ENCODE results near the gene TUBB2B. TPM values are rescaled to one million over a fixed set of nuclear protein-coding genes. Genes with fewer than 3 reads are reported as not detected.
A peak's percentile ranks its signal among the peaks of the same experiment; 100 is the strongest.

Gene TUBB2B
- 0.22 TPM for polyA plus RNA-seq (2013)

DNA sequence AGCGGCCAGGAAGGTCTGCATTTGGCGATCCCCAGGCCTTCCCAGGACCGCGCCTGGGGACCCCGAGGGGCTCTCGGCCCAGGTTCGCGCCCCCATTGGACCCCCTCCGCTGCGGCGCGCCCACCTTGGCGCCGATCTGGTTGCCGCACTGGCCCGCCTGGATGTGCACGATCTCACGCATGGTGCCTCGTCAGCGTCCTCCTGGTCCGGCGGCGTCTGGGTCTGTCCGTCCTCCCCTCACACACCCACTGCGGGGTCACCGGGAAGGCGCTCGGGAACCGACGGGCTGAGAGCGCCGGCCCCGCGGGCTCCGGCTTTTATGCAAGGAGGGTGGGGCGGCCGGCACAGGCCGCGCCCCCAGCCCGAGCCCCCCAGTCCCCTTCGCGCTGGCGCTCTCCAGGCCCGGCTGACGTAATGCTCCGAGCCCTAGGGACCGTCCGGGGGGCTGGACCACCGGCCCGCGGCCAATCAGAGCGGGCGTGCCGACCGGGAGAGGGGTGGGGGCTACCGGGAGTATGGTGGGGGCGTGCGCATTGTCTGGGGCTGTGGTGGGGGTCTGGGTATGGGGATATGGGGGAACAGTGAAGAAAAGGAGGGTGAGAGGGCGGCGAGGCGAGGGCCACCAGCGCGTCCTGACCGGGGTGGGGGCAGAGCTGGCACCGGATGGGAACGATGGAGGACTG is at the start of gene TUBB2B:
Gene TUBB2B, minus strand, starts transcription at position 291 of the 683 bp plus-strand sequence. Its CDS starts 110 bp downstream, at position 181.
- Histone ChIP-seq H3K27ac (ENCODE audit: insufficient read depth in 1 of 2, low read depth in 1 of 2, low read length in 2 of 2, poor library complexity in 1 of 2, severe bottlenecking in 2 of 2) (no peak within 1 kb of the TSS), H3K36me3 (ENCODE audit: control insufficient read depth in 4 of 4, insufficient read depth in 4 of 4, low read length in 3 of 4) (no peaks in the 10 kb centered on the region), H3K4me3 (ENCODE audit: control insufficient read depth in 1 of 7, extremely low read depth in 1 of 7, insufficient read depth in 4 of 7, low read depth in 2 of 7, low read length in 6 of 7) (peak within 1 kb of the TSS in 6 of 7 experiments; percentile 23 to 64 (median 36)), H3K9me3 (ENCODE audit: control extremely low read depth in 1 of 5, control insufficient read depth in 4 of 5, insufficient read depth in 2 of 5, low read depth in 1 of 5, low read length in 4 of 5) (no peaks in the 10 kb centered on the region), H3K4me1 (ENCODE audit: control extremely low read depth in 1 of 4, control insufficient read depth in 4 of 4, insufficient read depth in 4 of 4, low read length in 3 of 4) (peaks cover 0 to 49% (median 38%) of the 10 kb centered on the region in 4 experiments), H3K27me3 (replicated peaks in 2 of 5; ENCODE audit: control insufficient read depth in 4 of 5, insufficient read depth in 5 of 5, low read length in 4 of 5) (peaks cover 17 to 86% (median 44%) of the 10 kb centered on the region in 5 experiments)
- 0% methylated on average over 42 of the region's 66 CpGs for WGBS (ENCODE audit: insufficient coverage)
- POLR2A ChIA-PET: no interaction called here
- CTCF ChIA-PET: interaction anchor here (5.2 kb wide), 1 partner anchor 23 kb away, joined by 31 read pairs; no protein-coding TSS in a partner anchor
- peak in 1 of 3 donors; percentile 36 for DNase-seq

DNA sequence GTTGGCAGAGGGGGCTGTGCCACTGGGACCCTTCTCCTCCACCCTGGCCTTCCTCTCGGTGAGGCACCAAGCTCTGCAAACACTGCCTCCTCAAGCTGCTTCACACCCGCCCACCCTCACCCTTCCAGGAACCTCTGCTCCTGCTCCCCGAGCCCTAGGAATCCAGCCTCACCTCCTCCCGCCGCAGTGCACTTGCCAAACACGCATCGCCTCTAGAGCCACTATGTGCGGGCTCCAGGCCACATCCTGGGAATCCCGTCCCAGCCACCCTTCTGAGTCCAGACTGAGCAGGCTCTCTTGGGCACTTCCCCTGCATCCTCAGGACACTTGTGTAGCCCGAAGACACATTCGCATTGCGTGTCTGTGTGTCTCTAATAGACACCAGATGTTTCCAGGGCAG is 49.8 kb upstream of the TUBB2B start:
- H3K36me3 ChIP-seq (ENCODE audit: control insufficient read depth in 4 of 4, insufficient read depth in 4 of 4, low read length in 3 of 4): peaks cover 0 to 44% (median 11%) of the 10 kb centered on the region in 4 experiments
- CTCF ChIA-PET: interaction anchor here (0.8 to 10.2 kb wide), 5 partner anchors 10 to 701 kb away, joined by 3 to 121 read pairs (median 4); partner anchors contain the start of gene PSMG4
- no peaks in the 10 kb centered on the region for H3K9me3 ChIP-seq (ENCODE audit: control extremely low read depth in 1 of 5, control insufficient read depth in 4 of 5, insufficient read depth in 2 of 5, low read depth in 1 of 5, low read length in 4 of 5)
- POLR2A ChIA-PET: no interaction called here
- no peak overlapping the region for H3K27ac ChIP-seq (ENCODE audit: insufficient read depth in 1 of 2, low read depth in 1 of 2, low read length in 2 of 2, poor library complexity in 1 of 2, severe bottlenecking in 2 of 2)
- H3K27me3 ChIP-seq (replicated peaks in 2 of 5; ENCODE audit: control insufficient read depth in 4 of 5, insufficient read depth in 5 of 5, low read length in 4 of 5): no peaks in the 10 kb centered on the region
- WGBS (ENCODE audit: insufficient coverage): 96% methylated on average over 11 of the region's 12 CpGs
- no peak for DNase-seq
- peaks cover 0 to 6% (median 0%) of the 10 kb centered on the region in 4 experiments for H3K4me1 ChIP-seq (ENCODE audit: control extremely low read depth in 1 of 4, control insufficient read depth in 4 of 4, insufficient read depth in 4 of 4, low read length in 3 of 4)
- no peak overlapping the region for H3K4me3 ChIP-seq (ENCODE audit: control insufficient read depth in 1 of 7, extremely low read depth in 1 of 7, insufficient read depth in 4 of 7, low read depth in 2 of 7, low read length in 6 of 7)

DNA sequence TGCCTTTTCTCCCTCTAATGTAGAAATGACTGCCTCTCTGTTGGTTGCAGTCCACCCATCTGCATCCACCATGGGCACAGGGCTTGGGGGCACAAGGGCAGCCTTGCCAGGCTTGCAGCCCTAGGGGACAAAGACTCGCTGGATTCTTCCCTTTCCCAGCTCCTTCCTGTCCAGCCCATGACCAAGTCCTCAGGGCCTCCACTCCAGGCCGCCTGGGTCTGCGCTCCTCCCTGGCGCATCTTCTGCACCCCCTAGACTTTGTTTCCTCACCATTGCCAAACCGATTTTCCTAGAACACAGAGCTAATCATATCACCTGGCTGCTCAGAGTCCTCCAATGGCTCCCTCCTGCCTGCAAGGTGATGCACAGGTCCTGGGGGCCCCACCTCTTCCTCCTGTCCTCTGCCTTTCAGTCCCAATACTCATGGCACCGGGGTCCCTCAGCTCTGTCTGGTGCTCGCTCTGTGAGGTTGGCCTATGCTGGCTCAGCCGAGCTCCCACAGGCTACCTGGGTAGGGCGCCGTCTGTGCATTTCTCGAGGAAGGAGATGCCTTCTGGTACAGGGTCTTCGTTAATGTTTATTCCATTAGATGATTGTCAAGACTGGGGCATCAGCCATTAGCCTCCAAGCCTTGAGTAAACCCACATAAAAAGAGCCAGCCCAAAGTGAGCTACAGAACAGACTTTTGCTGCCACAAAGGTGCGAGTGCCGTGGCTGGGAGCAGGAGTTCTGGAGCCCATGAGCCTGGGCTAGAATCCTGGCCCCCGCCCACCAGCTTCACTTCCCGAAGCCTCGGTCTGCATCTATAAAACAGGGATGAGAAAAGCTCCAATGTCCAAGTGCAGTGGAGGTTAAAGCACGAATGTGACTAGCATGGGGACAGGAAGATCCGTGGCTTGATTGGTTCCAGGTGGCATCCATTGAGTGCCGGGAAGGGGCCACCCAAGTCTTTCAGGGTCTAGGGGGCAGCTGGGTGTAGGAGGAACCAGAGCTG is 49.0 kb upstream of the TUBB2B start:
- no peak for DNase-seq
- ChIA-PET POLR2A (no interaction called here), CTCF (interaction anchor here (0.8 to 10.2 kb wide), 5 partner anchors 9 to 702 kb away, joined by 3 to 121 read pairs (median 4); partner anchors contain the start of gene PSMG4)
- Histone ChIP-seq H3K27ac (ENCODE audit: insufficient read depth in 1 of 2, low read depth in 1 of 2, low read length in 2 of 2, poor library complexity in 1 of 2, severe bottlenecking in 2 of 2) (no peak overlapping the region), H3K4me1 (ENCODE audit: control extremely low read depth in 1 of 4, control insufficient read depth in 4 of 4, insufficient read depth in 4 of 4, low read length in 3 of 4) (no peaks in the 10 kb centered on the region), H3K9me3 (ENCODE audit: control extremely low read depth in 1 of 5, control insufficient read depth in 4 of 5, insufficient read depth in 2 of 5, low read depth in 1 of 5, low read length in 4 of 5) (no peaks in the 10 kb centered on the region), H3K4me3 (ENCODE audit: control insufficient read depth in 1 of 7, extremely low read depth in 1 of 7, insufficient read depth in 4 of 7, low read depth in 2 of 7, low read length in 6 of 7) (no peak overlapping the region), H3K27me3 (replicated peaks in 2 of 5; ENCODE audit: control insufficient read depth in 4 of 5, insufficient read depth in 5 of 5, low read length in 4 of 5) (no peaks in the 10 kb centered on the region), H3K36me3 (ENCODE audit: control insufficient read depth in 4 of 4, insufficient read depth in 4 of 4, low read length in 3 of 4) (peaks cover 0 to 49% (median 17%) of the 10 kb centered on the region in 4 experiments)
- 95% methylated on average over 19 of the region's 20 CpGs for WGBS (ENCODE audit: insufficient coverage)

DNA sequence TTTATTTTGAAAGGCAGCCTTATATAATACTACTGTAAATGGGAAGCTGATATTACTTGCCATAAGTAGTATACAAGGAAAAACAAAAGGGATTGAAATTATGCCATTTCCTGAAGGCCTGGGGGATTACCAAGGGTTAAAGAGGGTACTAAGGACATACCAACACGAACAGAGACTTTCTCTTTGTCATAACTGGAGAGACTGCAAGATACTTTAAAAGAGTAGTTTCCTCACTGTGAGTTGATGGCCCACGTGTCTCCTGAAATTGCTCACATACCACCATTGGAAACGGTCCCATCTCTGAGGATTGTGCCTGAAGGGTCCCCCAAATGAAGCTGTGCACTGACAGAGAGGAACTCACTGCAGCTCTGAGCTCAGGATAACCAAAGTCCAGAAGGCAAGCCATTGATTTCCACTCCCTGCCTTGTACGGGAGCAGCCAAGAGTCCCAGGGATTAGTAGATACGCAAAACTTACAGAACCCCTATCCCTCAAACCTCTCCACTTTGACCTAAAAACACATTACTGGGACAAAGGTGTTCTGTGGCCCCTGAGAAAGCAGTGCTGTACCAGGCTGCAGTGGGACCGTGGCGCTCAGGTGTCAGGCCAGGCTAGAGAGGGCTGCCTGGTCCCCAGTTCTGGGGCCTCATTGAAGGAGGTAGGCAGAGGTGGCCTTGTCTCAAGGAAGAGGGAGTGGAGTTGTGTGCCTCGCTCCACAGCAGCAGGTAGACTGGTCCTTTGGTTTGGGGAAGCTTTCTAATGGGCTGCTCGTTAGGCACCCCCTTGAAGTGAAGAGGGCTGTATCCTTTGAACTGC is 46.5 kb upstream of the TUBB2B start:
- WGBS (ENCODE audit: insufficient coverage): 95% methylated on average over 8 of the region's 9 CpGs
- ChIA-PET CTCF (interaction anchor here (0.9 to 1.3 kb wide), 2 partner anchors 457 to 467 kb away, joined by 4 read pairs; no protein-coding TSS in a partner anchor), POLR2A (no interaction called here)

DNA sequence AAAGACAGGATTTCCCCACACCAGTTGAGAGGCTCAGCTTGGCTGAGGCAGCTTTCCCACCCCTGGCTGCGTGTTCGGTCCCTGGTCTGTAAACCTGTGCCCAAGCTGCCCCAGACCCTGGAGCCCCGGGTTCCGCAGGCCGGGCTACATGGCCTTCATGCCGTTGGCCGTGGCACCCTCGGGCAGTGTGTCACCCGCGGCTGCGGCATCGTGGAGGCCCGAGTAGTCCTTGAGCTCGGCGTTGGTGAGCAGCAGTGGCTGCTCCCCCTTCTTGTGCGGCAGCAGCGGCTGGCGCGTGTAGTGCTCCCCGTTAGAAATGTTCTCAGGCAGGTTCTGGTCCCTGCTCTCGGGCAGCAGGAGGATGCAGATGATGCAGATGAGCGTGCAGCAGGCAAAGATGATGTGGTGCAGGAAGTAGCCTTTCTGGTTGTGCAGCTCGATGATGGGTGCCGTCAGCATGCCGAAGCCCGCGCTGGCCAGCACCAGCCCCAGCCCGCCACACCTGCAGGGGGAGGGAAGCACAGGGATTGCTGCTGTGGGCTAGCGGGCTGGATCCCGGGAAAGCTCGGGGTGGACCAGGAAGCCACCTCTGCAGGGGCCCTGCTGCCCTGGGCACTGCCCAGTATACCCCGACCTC is 45.6 kb upstream of the TUBB2B start:
- WGBS (ENCODE audit: insufficient coverage): 97% methylated on average over 27 of the region's 32 CpGs
- CTCF ChIA-PET: interaction anchor here (0.9 to 1.6 kb wide), 4 partner anchors 9 to 468 kb away, joined by 3 to 5 read pairs (median 4); no protein-coding TSS in a partner anchor
- Histone ChIP-seq H3K4me1 (ENCODE audit: control extremely low read depth in 1 of 4, control insufficient read depth in 4 of 4, insufficient read depth in 4 of 4, low read length in 3 of 4) (no peaks in the 10 kb centered on the region), H3K36me3 (ENCODE audit: control insufficient read depth in 4 of 4, insufficient read depth in 4 of 4, low read length in 3 of 4) (peaks cover 5 to 74% (median 36%) of the 10 kb centered on the region in 4 experiments), H3K27ac (ENCODE audit: insufficient read depth in 1 of 2, low read depth in 1 of 2, low read length in 2 of 2, poor library complexity in 1 of 2, severe bottlenecking in 2 of 2) (no peak overlapping the region), H3K9me3 (ENCODE audit: control extremely low read depth in 1 of 5, control insufficient read depth in 4 of 5, insufficient read depth in 2 of 5, low read depth in 1 of 5, low read length in 4 of 5) (no peaks in the 10 kb centered on the region), H3K4me3 (ENCODE audit: control insufficient read depth in 1 of 7, extremely low read depth in 1 of 7, insufficient read depth in 4 of 7, low read depth in 2 of 7, low read length in 6 of 7) (no peak overlapping the region), H3K27me3 (replicated peaks in 2 of 5; ENCODE audit: control insufficient read depth in 4 of 5, insufficient read depth in 5 of 5, low read length in 4 of 5) (no peaks in the 10 kb centered on the region)
- POLR2A ChIA-PET: no interaction called here
- DNase-seq: no peak

More for the DNA sequence above, 46.5 kb upstream of the TUBB2B start:
- no peaks in the 10 kb centered on the region for H3K4me1 ChIP-seq (ENCODE audit: control extremely low read depth in 1 of 4, control insufficient read depth in 4 of 4, insufficient read depth in 4 of 4, low read length in 3 of 4)
- H3K36me3 ChIP-seq (ENCODE audit: control insufficient read depth in 4 of 4, insufficient read depth in 4 of 4, low read length in 3 of 4): peaks cover 5 to 65% (median 32%) of the 10 kb centered on the region in 4 experiments
- no peaks in the 10 kb centered on the region for H3K27me3 ChIP-seq (replicated peaks in 2 of 5; ENCODE audit: control insufficient read depth in 4 of 5, insufficient read depth in 5 of 5, low read length in 4 of 5)
- H3K27ac ChIP-seq (ENCODE audit: insufficient read depth in 1 of 2, low read depth in 1 of 2, low read length in 2 of 2, poor library complexity in 1 of 2, severe bottlenecking in 2 of 2): no peak overlapping the region
- H3K4me3 ChIP-seq (ENCODE audit: control insufficient read depth in 1 of 7, extremely low read depth in 1 of 7, insufficient read depth in 4 of 7, low read depth in 2 of 7, low read length in 6 of 7): no peak overlapping the region
- DNase-seq: no peak
- H3K9me3 ChIP-seq (ENCODE audit: control extremely low read depth in 1 of 5, control insufficient read depth in 4 of 5, insufficient read depth in 2 of 5, low read depth in 1 of 5, low read length in 4 of 5): no peaks in the 10 kb centered on the region

DNA sequence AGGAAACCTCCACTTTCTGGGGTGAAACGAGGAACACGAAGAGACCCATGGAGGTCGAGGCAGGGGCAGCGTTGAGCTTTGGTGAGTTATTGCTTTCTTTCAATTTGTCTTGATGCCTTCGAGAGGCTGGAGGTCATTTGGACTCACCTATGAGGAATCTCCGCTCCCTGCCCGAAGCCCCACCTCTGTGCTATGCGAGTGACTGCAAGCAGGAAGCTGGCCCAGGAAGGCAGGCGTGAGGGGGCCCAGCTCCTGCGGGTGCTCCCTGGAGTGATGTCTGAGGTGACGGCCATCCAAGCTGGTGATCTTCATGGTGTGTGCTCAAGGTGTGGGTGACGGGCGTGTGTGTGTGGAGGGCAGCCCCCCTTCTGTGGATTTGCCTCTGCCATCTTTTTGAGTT is 44.3 kb upstream of the TUBB2B start:
- H3K36me3 ChIP-seq (ENCODE audit: control insufficient read depth in 4 of 4, insufficient read depth in 4 of 4, low read length in 3 of 4): peaks cover 5 to 75% (median 40%) of the 10 kb centered on the region in 4 experiments
- ChIA-PET CTCF (interaction anchor here (1.1 to 1.6 kb wide), 4 partner anchors 10 to 460 kb away, joined by 3 to 9 read pairs (median 4); no protein-coding TSS in a partner anchor), POLR2A (no interaction called here)
- H3K27ac ChIP-seq (ENCODE audit: insufficient read depth in 1 of 2, low read depth in 1 of 2, low read length in 2 of 2, poor library complexity in 1 of 2, severe bottlenecking in 2 of 2): no peak overlapping the region
- DNase-seq: no peak
- WGBS (ENCODE audit: insufficient coverage): 87% methylated on average over 13 of the region's 13 CpGs
- no peak overlapping the region for H3K4me3 ChIP-seq (ENCODE audit: control insufficient read depth in 1 of 7, extremely low read depth in 1 of 7, insufficient read depth in 4 of 7, low read depth in 2 of 7, low read length in 6 of 7)
- H3K4me1 ChIP-seq (ENCODE audit: control extremely low read depth in 1 of 4, control insufficient read depth in 4 of 4, insufficient read depth in 4 of 4, low read length in 3 of 4): no peaks in the 10 kb centered on the region
- no peaks in the 10 kb centered on the region for H3K9me3 ChIP-seq (ENCODE audit: control extremely low read depth in 1 of 5, control insufficient read depth in 4 of 5, insufficient read depth in 2 of 5, low read depth in 1 of 5, low read length in 4 of 5)
- H3K27me3 ChIP-seq (replicated peaks in 2 of 5; ENCODE audit: control insufficient read depth in 4 of 5, insufficient read depth in 5 of 5, low read length in 4 of 5): no peaks in the 10 kb centered on the region

All from common myeloid progenitor, CD34-positive (primary cell).